Measurements from ENCODE around the gene COL4A1.

Gene COL4A1

GRCh38 chr13:110263888-110264287 is 43.1 kb downstream of the COL4A1 start:
- TF ChIP-seq POLR2AphosphoS5 (IDR thresholded peaks at IDR 0.05; ENCODE audit: low read depth, low read length) (no peak), SIN3A (IDR thresholded peaks at IDR 0.05; ENCODE audit: borderline replicate concordance, insufficient read depth, low read length) (no peak), REST (IDR thresholded peaks at IDR 0.05; ENCODE audit: insufficient read depth in 1 of 2, low read depth in 2 of 2, low read length in 2 of 2) (no peak), FOXP2 (optimal IDR thresholded peaks at IDR 0.05; ENCODE audit: borderline replicate concordance, extremely low read depth, extremely low read length, insufficient read depth) (no peak)

DNA sequence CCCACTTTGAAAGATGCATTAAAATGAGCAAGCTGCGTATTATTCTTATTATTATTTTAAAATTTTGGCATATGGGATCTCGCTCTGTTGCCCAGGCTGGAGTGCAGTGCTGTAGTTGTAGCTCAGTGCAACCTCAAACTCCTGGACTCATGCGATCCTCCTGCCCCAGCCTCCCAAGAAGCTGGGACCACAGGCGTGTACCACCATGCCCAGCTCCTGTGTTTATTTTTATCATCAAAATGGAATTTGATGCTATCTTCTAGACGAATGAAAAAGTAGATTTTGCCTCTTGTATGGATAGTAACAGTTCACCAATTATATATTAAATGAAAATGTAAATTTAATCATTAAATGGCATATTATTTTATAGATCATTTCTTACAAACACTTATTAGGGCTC is 43.6 kb downstream of the COL4A1 start:
- TF ChIP-seq FOXP2 (optimal IDR thresholded peaks at IDR 0.05; ENCODE audit: borderline replicate concordance, extremely low read depth, extremely low read length, insufficient read depth) = no peak
- no peak for TF ChIP-seq TAF1 (IDR thresholded peaks at IDR 0.05; ENCODE audit: borderline replicate concordance, insufficient read depth, low read length)
- TF ChIP-seq POLR2AphosphoS5 (IDR thresholded peaks at IDR 0.05; ENCODE audit: low read depth, low read length) = no peak
- no peak for TF ChIP-seq SIN3A (IDR thresholded peaks at IDR 0.05; ENCODE audit: borderline replicate concordance, insufficient read depth, low read length)
- TF ChIP-seq REST (IDR thresholded peaks at IDR 0.05; ENCODE audit: insufficient read depth in 1 of 2, low read depth in 2 of 2, low read length in 2 of 2) = no peak

DNA sequence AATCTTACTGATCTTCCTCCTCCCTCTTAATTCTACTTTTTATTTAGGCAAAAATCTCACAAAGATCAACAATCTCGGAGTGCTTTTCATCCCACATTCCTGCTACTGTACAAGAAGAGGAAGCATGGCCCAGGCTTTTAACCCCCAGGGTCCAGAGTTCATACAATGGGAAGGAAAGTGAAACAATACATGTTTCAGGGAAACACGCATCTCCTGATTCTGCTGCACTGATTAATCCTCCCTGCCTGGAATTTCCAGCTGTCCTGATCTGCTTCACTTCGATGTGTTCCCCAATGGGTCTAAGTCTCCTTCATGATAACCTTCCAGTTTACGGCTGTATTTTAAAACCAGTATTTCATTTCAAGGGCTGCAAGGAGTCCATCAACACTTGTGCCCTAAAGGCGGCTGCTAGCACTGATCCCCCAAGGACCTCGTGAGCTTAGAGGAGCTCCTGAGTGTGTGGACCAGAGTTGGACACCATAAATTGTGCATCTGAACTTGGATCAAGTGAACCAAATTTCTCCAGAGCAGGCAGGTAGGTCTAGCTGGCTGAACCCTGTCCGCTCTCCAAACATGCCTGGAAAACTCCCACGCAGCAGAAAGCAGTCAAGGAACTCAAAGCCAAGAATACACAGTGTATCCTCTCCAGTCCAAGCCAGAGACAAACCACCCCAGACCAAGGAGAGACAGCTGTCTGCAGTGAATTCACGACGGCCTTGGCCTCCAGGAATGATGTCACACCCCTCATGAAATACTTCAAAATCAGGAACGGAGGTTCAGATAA is 44.3 kb downstream of the COL4A1 start:
- no peak for TF ChIP-seq POLR2AphosphoS5 (IDR thresholded peaks at IDR 0.05; ENCODE audit: low read depth, low read length)
- no peak for TF ChIP-seq FOXP2 (optimal IDR thresholded peaks at IDR 0.05; ENCODE audit: borderline replicate concordance, extremely low read depth, extremely low read length, insufficient read depth)
- no peak for TF ChIP-seq SIN3A (IDR thresholded peaks at IDR 0.05; ENCODE audit: borderline replicate concordance, insufficient read depth, low read length)
- TF ChIP-seq REST (IDR thresholded peaks at IDR 0.05; ENCODE audit: insufficient read depth in 1 of 2, low read depth in 2 of 2, low read length in 2 of 2) = no peak
- no peak for TF ChIP-seq TAF1 (IDR thresholded peaks at IDR 0.05; ENCODE audit: borderline replicate concordance, insufficient read depth, low read length)

- TF ChIP-seq POLR2AphosphoS5 (IDR thresholded peaks at IDR 0.05; ENCODE audit: low read depth, low read length) = no peak
- no peak for TF ChIP-seq FOXP2 (optimal IDR thresholded peaks at IDR 0.05; ENCODE audit: borderline replicate concordance, extremely low read depth, extremely low read length, insufficient read depth)
- no peak for TF ChIP-seq REST (IDR thresholded peaks at IDR 0.05; ENCODE audit: insufficient read depth in 1 of 2, low read depth in 2 of 2, low read length in 2 of 2)
- TF ChIP-seq TAF1 (IDR thresholded peaks at IDR 0.05; ENCODE audit: borderline replicate concordance, insufficient read depth, low read length) = no peak
- TF ChIP-seq SIN3A (IDR thresholded peaks at IDR 0.05; ENCODE audit: borderline replicate concordance, insufficient read depth, low read length) = no peak
These were observed 44.9 kb downstream of the COL4A1 start for GRCh38 chr13:110262082-110262436.
